GM13976 (cell line): ENCODE results near the gene PACRG.

Experiments
- DNase-seq: peaks from one replicate; pipeline ENCODE4 v3.0.0; 2012; ENCODE audit warnings: low spot score
- in situ Hi-C: fragments of 300-500 bp; cut with MboI; formaldehyde crosslinking; loops from one replicate; pipeline ENCODE4 v1.12.0; 2022; ENCODE audit warnings: low sequenced_read_pairs, mixed read lengths, inconsistent platforms; ENCODE audit not compliant: unreplicated experiment
- TF ChIP-seq, protein P1 (sequence below): IDR thresholded peaks from 2 replicates; pipeline ENCODE4 v1.5.1; 2012; ENCODE audit warnings: borderline replicate concordance, mild to moderate bottlenecking; ENCODE audit not compliant: insufficient read depth; ENCODE audit errors: extremely low read depth, missing control alignments, control extremely low read depth

Gene PACRG

DNA sequence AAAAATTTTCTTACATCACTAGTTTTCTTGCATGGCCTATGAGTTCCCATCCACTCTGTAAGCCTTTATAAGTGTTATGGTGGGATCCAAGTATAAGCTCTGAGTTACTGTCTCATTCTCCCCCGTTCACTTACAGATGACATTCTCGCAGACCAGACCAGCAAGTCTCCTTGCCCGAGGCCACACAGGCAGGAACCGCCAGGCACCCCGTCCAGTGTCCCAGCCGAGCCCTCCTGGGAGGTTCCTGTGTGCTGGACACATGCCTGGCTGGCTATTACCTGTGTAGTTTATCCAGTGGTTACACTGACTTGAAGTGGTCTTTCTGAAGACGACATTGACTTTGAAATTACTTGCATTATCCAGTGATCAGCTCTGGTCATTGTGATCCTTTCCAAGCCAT is 451.9 kb downstream of the PACRG start:
- in situ Hi-C loops: loop anchor here (25.0 kb wide), 1 partner anchor 783 kb away; no protein-coding TSS in a partner anchor
- DNase-seq: no peak
- TF ChIP-seq, protein P1, sequence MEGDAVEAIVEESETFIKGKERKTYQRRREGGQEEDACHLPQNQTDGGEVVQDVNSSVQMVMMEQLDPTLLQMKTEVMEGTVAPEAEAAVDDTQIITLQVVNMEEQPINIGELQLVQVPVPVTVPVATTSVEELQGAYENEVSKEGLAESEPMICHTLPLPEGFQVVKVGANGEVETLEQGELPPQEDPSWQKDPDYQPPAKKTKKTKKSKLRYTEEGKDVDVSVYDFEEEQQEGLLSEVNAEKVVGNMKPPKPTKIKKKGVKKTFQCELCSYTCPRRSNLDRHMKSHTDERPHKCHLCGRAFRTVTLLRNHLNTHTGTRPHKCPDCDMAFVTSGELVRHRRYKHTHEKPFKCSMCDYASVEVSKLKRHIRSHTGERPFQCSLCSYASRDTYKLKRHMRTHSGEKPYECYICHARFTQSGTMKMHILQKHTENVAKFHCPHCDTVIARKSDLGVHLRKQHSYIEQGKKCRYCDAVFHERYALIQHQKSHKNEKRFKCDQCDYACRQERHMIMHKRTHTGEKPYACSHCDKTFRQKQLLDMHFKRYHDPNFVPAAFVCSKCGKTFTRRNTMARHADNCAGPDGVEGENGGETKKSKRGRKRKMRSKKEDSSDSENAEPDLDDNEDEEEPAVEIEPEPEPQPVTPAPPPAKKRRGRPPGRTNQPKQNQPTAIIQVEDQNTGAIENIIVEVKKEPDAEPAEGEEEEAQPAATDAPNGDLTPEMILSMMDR: no peak

DNA sequence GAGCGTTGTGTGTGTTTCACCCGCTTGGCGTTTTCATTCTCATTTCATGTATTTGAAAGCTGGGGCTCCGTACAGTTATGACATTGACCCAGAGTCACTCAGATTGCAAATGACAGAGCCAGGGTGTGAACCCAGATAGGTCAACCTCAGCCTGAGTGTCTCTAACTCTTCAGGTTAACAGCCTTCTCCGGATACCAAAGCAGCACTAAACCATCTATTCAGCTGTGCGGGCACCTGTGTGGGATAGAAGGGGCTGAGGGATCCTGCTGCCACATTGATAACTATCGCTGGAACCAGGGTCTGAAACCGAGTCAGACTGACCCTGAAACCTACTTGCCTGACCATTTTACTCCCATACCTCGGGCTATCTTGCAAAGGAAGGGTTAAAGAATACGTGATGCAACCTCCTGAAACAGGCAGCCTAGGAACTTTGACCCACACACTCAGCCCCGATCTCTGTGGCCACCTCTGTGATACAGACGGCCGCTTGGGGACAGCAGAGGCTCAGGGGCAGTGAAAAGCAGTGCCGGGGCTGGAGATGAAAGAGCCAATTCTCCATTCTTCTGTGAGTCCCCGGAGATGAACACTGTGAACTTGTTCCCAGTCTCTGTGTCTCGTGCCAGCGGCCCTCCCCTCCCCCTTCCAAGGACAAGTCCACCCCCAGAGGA is 453.2 kb downstream of the PACRG start:
- DNase-seq: peak; percentile 39
- TF ChIP-seq, protein P1: peak; percentile 28
- in situ Hi-C loops: loop anchor here (25.0 kb wide), 1 partner anchor 781 kb away; no protein-coding TSS in a partner anchor

DNA sequence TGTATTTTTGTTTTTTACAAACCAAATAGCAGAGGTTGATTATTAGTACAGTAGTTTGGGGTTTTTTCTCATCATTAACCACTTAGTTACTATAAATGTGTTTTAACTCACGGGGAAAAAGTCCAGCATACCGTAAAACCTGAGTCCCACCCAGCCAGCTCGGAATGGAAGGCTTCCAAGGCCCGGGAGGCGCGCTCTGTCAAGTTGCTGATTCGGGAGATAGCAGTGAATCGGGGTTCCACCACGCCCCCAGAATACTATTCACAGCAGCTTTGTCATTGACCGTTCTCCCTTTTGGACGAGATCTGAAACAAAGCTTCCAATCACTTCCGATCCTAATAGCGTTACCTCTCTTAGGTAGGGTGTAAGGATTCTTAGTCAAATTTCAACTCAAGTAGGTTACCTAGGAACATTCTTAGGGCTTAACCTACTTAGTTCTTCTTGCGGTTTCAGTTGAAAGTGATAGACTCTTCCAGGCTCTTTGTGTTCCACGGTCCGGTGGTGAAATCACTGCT is 453.9 kb downstream of the PACRG start:
- in situ Hi-C loops: loop anchor here (25.0 kb wide), 1 partner anchor 781 kb away; no protein-coding TSS in a partner anchor
- no peak for DNase-seq
- TF ChIP-seq, protein P1: no peak

DNA sequence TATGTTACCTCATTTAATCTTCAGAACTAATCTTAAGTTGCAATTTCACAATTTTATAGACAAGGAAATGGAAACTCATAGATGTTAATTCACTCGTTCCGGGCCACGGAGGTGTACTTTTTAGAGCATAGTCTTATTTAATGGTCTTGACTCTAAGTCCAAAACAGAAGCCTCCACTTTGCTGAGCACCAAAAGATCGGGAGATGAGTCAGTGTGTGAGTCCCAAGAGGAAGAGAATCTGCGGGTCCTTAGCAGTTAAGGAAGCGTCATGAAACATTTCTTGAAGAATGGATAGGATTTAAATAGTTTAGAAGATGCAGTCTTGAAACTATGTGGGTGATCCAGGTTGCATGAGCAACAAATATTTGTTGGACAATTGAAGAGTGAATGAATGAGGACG is 454.9 kb downstream of the PACRG start:
- in situ Hi-C loops: loop anchor here (25.0 kb wide), 1 partner anchor 780 kb away; no protein-coding TSS in a partner anchor
- no peak for DNase-seq
- TF ChIP-seq, protein P1: no peak

DNA sequence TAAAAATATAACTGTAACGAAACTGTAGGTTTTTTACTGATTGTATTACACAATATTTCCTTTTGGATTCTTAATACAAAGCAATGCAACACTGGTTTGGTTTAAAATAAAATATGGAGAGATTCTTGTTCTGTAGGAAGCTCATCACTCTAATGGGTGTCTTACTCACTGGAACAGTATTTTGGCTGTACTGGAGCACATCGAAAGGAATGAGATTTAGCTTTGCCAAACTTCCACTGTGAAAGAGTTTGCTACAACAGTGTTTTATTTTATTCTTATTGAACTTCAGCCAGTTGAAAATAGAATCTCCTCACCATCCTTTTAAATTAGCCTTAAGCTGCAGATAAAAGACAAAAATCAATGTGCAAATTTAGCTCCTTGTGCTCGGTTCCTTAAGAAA is 456.0 kb downstream of the PACRG start:
- in situ Hi-C loops: loop anchor here (25.0 kb wide), 1 partner anchor 778 kb away; no protein-coding TSS in a partner anchor
- TF ChIP-seq, protein P1: no peak

DNA sequence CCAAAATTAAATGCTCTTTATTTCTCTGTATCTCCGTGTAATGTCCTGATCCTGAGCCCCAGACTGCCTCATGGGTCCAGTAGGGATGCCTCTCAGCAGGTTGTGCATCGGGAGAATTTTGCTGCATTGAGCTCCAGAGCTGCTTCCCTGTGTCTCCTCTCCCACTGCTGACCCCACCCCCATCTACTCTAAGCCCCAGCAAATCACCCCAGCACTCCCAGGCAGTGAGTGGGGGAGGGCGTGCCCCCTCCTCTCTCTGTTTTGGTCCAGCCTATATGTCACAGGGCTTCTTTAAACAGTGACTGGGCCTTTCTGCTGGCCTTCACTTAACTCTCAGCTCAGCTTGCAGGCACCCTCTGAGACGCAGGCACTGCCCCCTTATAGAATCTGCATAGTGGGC is 458.0 kb downstream of the PACRG start:
- no peak for DNase-seq
- TF ChIP-seq, protein P1: no peak
- in situ Hi-C loops: loop anchor here (25.0 kb wide), 1 partner anchor 777 kb away; no protein-coding TSS in a partner anchor

More for the DNA sequence above, 456.0 kb downstream of the PACRG start:
- no peak for DNase-seq
